Trophoblast cell (in vitro differentiated cells and primary cell): Measurements from ENCODE around the gene KCNQ4.
A peak's percentile ranks its signal among the peaks of the same experiment; 100 is the strongest.

Experiments used
- DNase-seq, 2 donors: peaks; one replicate each; pipeline ENCODE4 v3.0.0-alpha.2; 2016
- H2AFZ ChIP-seq: 2 replicates; pipeline ENCODE4 v1.6.1; 2013; ENCODE audit warnings: low read length, moderate library complexity, mild to moderate bottlenecking; ENCODE audit not compliant: insufficient read depth, poor library complexity
- H2AK5ac ChIP-seq: 2 replicates; pipeline ENCODE4 v1.6.1; 2013; ENCODE audit warnings: mild to moderate bottlenecking, low read length
- H2BK120ac ChIP-seq: 2 replicates; pipeline ENCODE4 v1.6.1; 2013; ENCODE audit warnings: low read length, mild to moderate bottlenecking, moderate library complexity; ENCODE audit not compliant: insufficient read depth, poor library complexity
- H2BK12ac ChIP-seq: 2 replicates; pipeline ENCODE4 v1.6.1; 2013; ENCODE audit warnings: mild to moderate bottlenecking, low read length, moderate library complexity
- H2BK5ac ChIP-seq: 2 replicates; pipeline ENCODE4 v1.6.1; 2013; ENCODE audit warnings: low read length, low read depth, moderate library complexity, mild to moderate bottlenecking; ENCODE audit not compliant: poor library complexity
- H3K14ac ChIP-seq: 2 replicates; pipeline ENCODE4 v1.6.1; 2013; ENCODE audit warnings: mild to moderate bottlenecking, low read length
- H3K18ac ChIP-seq: 2 replicates; pipeline ENCODE4 v1.6.1; 2013; ENCODE audit warnings: mild to moderate bottlenecking, low read length
- H3K23ac ChIP-seq: 2 replicates; pipeline ENCODE4 v1.6.1; 2013; ENCODE audit warnings: low read length
- H3K27ac ChIP-seq: 2 replicates; pipeline ENCODE4 v1.5.1; 2013; ENCODE audit warnings: low read depth, mild to moderate bottlenecking, inconsistent platforms, low read length, moderate library complexity
- H3K27me3 ChIP-seq: 2 replicates; pipeline ENCODE4 v1.6.1; 2013; ENCODE audit warnings: inconsistent platforms, mild to moderate bottlenecking, low read length, moderate library complexity; ENCODE audit not compliant: insufficient read depth
- H3K36me3 ChIP-seq, 2 experiments: 1 replicate in 1 of 2; 2 replicates in 1 of 2; pipeline ENCODE4 v1.6.1; 2013; ENCODE audit warnings: low read length in 2 of 2, mild to moderate bottlenecking in 2 of 2, moderate library complexity in 1 of 2; ENCODE audit not compliant: insufficient read depth in 2 of 2, control insufficient read depth in 1 of 2
- H3K4ac ChIP-seq: 2 replicates; pipeline ENCODE4 v1.6.1; 2013; ENCODE audit warnings: low read depth, mild to moderate bottlenecking, low read length, moderate library complexity
- H3K4me1 ChIP-seq, 2 experiments: 1 replicate in 1 of 2; 2 replicates in 1 of 2; pipeline ENCODE4 v1.6.1; 2013; ENCODE audit warnings: low read length in 2 of 2, mild to moderate bottlenecking in 2 of 2, moderate library complexity in 1 of 2; ENCODE audit not compliant: insufficient read depth in 2 of 2, control insufficient read depth in 1 of 2
- H3K4me2 ChIP-seq: 2 replicates; pipeline ENCODE4 v1.6.1; 2013; ENCODE audit warnings: inconsistent platforms, mild to moderate bottlenecking, low read length, moderate library complexity
- H3K4me3 ChIP-seq: 2 replicates; pipeline ENCODE4 v1.5.1; 2013; ENCODE audit warnings: mild to moderate bottlenecking, low read depth, low read length, inconsistent platforms
- H3K79me1 ChIP-seq: one replicate; pipeline ENCODE4 v1.6.1; 2013; ENCODE audit warnings: low read length
- H3K79me2 ChIP-seq: 2 replicates; pipeline ENCODE4 v1.6.1; 2013; ENCODE audit warnings: low read length, mild to moderate bottlenecking; ENCODE audit not compliant: control insufficient read depth, insufficient read depth, poor library complexity
- H3K9ac ChIP-seq: 2 replicates; pipeline ENCODE4 v1.6.1; 2013; ENCODE audit warnings: mild to moderate bottlenecking, low read length
- H3K9me3 ChIP-seq: 2 replicates; pipeline ENCODE4 v1.6.1; 2013; ENCODE audit warnings: low read depth, mild to moderate bottlenecking, control low read depth, inconsistent platforms, low read length; ENCODE audit not compliant: insufficient read depth
- H4K12ac ChIP-seq: 2 replicates; pipeline ENCODE4 v1.6.1; 2013; ENCODE audit warnings: low read depth, mild to moderate bottlenecking, low read length, moderate library complexity
- H4K8ac ChIP-seq: 2 replicates; pipeline ENCODE4 v1.6.1; 2013; ENCODE audit warnings: low read depth, mild to moderate bottlenecking, low read length, moderate library complexity
- H4K91ac ChIP-seq: one replicate; pipeline ENCODE4 v1.6.1; 2013; ENCODE audit warnings: low read depth, mild to moderate bottlenecking, low read length, moderate library complexity
- whole genome bisulfite sequencing: extraction: QIAGEN DNeasy Blood & Tissue Kit; methylation state at CpG from one replicate; pipeline ENCODE4 v1.1.7; 2013; ENCODE audit warnings: missing lambda C conversion rate; ENCODE audit not compliant: insufficient read length, insufficient coverage; ENCODE audit errors: extremely low coverage; 5-methylcytosine and 5-hydroxymethylcytosine counted together

Gene KCNQ4

GRCh38 chr1:40772146-40772955 is 11.2 kb upstream of the KCNQ4 start:
- Histone ChIP-seq H3K4me3 (no peak overlapping the region), H3K79me1 (no peaks in the 10 kb centered on the region), H3K36me3 (peaks cover 31 to 42% of the 10 kb centered on the region in 2 experiments), H4K91ac (no peak overlapping the region), H3K79me2 (no peaks in the 10 kb centered on the region), H3K14ac (no peak overlapping the region), H3K9ac (no peak overlapping the region), H3K27me3 (no peaks in the 10 kb centered on the region), H3K4ac (no peak overlapping the region), H3K4me1 (no peaks in the 10 kb centered on the region), H3K23ac (no peak overlapping the region), H3K9me3 (peaks cover 4% of the 10 kb centered on the region), H4K12ac (no peak overlapping the region), H2BK12ac (no peak overlapping the region), H2BK120ac (no peak overlapping the region), H3K18ac (no peak overlapping the region), H2AFZ (no peak overlapping the region), H3K27ac (no peak overlapping the region), H4K8ac (no peak overlapping the region), H2BK5ac (no peak overlapping the region), H2AK5ac (no peak overlapping the region), H3K4me2 (no peak overlapping the region)
- no CpG with 5 or more reads among the region's 2 CpGs for WGBS
- DNase-seq = no peak

DNA sequence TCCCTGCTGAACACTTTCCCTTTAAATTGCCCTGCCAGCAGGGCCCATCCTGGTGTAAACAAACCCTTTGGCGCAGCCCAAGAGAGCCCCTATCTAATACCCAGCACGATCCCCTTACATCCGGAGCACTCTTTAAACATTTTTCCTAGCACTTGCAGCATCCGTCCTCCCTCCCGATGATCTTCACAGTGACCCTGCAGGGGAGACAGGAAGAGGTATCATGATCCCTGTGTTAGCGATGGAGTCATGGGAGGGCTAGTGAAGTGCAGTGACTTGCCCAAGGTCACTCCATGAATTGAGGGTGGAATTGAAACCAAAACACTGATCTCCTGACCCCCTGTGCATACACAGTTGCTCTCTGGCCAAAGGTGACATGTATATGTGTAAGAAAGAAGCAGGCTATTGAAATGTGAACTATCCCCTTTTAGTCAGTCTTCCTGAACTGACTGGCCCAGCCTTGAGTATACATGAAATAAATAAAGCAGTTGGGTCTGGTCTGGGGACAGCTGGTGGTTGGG is 9.8 kb upstream of the KCNQ4 start:
- Histone ChIP-seq H3K27ac (no peak overlapping the region), H3K14ac (no peak overlapping the region), H4K12ac (no peak overlapping the region), H3K36me3 (peaks cover 23 to 33% of the 10 kb centered on the region in 2 experiments), H3K18ac (no peak overlapping the region), H3K79me2 (no peaks in the 10 kb centered on the region), H4K91ac (no peak overlapping the region), H2BK12ac (no peak overlapping the region), H3K4me1 (no peaks in the 10 kb centered on the region), H3K27me3 (no peaks in the 10 kb centered on the region), H2BK5ac (no peak overlapping the region), H3K4ac (no peak overlapping the region), H3K9ac (no peak overlapping the region), H2AFZ (no peak overlapping the region), H3K79me1 (no peaks in the 10 kb centered on the region), H4K8ac (no peak overlapping the region), H2BK120ac (no peak overlapping the region), H3K9me3 (peaks cover 4% of the 10 kb centered on the region), H3K23ac (no peak overlapping the region), H2AK5ac (no peak overlapping the region), H3K4me2 (no peak overlapping the region), H3K4me3 (no peak overlapping the region)
- WGBS = no CpG with 5 or more reads among the region's 6 CpGs
- no peak for DNase-seq

DNA sequence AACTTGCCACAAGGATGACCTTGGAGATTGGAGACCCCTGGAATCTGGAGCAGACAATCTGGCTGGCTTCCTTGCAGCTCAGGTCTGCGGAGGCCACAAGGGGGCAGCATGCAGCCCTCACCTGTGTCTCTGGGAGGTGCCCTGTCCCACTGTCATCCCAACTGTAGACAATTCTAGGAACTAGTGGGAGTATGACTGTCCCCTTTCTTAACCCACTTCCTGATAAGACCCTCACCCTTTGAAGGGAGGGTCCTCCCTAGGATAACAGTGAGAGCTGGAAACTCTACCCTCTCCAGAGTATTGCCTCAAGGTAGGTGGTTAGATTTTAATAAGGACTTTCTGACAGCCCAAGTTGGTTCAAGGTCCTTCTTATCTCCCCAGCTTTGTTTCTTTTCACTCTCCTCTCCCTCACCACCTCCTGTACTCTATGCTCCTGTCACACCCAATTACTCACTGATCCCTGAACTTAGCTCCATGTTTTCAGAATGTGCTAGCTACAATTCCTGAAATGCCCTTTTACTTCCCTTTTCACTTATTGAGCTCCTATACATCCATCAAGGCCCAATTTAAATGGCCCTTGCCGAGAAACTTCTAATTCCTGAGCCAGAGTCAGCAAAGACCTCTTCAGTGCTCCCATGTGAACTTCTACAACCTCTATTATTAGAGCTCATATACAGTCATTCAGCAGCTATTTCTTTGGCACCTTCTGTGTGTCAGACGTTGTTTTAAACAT is 9.2 kb upstream of the KCNQ4 start:
- Histone ChIP-seq H3K14ac (no peak overlapping the region), H4K91ac (no peak overlapping the region), H3K4me3 (no peak overlapping the region), H4K12ac (no peak overlapping the region), H3K27ac (no peak overlapping the region), H2AK5ac (no peak overlapping the region), H2BK120ac (no peak overlapping the region), H3K4me2 (no peak overlapping the region), H3K79me1 (no peaks in the 10 kb centered on the region), H4K8ac (no peak overlapping the region), H3K79me2 (no peaks in the 10 kb centered on the region), H3K18ac (no peak overlapping the region), H2BK12ac (no peak overlapping the region), H2AFZ (no peak overlapping the region), H3K23ac (no peak overlapping the region), H3K27me3 (no peaks in the 10 kb centered on the region), H3K4me1 (no peaks in the 10 kb centered on the region), H3K9ac (no peak overlapping the region), H3K36me3 (peaks cover 21 to 27% of the 10 kb centered on the region in 2 experiments), H2BK5ac (no peak overlapping the region), H3K4ac (no peak overlapping the region), H3K9me3 (peaks cover 4% of the 10 kb centered on the region)
- DNase-seq = peak; percentile 50 to 66
- WGBS = no CpG with 5 or more reads among the region's 3 CpGs

DNA sequence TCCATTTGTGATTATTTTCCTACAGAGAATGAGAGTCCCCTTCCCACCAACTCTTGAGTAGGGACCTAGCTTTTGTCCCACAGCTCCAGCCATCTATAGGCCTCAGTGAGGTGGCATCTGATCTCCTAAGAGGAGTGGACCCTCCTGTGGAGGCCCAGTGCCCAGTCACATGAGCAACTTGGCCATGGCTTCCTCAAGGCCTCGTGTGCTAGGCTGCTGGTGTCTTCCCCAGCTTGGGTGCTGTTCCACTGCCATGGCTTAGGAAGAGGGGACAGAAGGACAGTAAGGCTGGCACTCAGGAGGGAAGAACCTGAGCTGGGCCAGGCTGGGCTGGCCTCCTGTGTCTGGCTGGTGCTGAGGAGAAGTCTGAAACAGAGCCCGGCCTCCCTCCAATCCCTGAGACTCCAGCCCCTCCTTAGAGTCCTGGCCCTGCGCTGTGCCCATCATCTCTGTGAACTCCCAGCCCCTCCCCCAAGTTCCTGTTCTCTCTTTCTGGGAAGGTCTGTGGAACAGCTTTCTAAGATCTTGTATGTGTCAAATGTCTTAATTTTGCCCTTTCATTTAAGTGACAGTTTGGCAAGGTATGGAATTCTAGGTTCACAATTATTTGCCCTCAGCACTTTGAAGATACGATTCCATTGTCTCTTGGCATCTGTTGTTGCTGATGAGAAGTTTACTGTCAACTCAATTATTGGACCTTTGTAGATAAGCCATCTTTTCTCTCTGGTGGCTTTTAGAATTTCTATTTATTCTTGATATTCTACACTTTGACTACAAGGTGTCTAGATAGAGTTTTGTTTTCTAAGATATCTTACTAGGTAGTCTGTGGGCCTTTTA is 7.1 kb upstream of the KCNQ4 start:
- H3K4me1 ChIP-seq = no peaks in the 10 kb centered on the region
- H3K23ac ChIP-seq = no peak overlapping the region
- H3K27ac ChIP-seq = no peak overlapping the region
- no peak overlapping the region for H3K9ac ChIP-seq
- no peak overlapping the region for H4K91ac ChIP-seq
- no peaks in the 10 kb centered on the region for H3K79me1 ChIP-seq
- no peak overlapping the region for H2AFZ ChIP-seq
- H2BK12ac ChIP-seq = no peak overlapping the region
- H3K79me2 ChIP-seq = no peaks in the 10 kb centered on the region
- peaks cover 4% of the 10 kb centered on the region for H3K9me3 ChIP-seq
- H2BK5ac ChIP-seq = no peak overlapping the region
- no peak overlapping the region for H3K14ac ChIP-seq
- H3K18ac ChIP-seq = no peak overlapping the region
- H3K36me3 ChIP-seq = peaks cover 9 to 11% of the 10 kb centered on the region in 2 experiments
- no peak overlapping the region for H3K4me2 ChIP-seq
- H2BK120ac ChIP-seq = no peak overlapping the region
- no CpG with 5 or more reads among the region's 4 CpGs for WGBS
- DNase-seq = no peak
- H4K12ac ChIP-seq = no peak overlapping the region
- no peak overlapping the region for H2AK5ac ChIP-seq
- no peaks in the 10 kb centered on the region for H3K27me3 ChIP-seq
- H3K4ac ChIP-seq = no peak overlapping the region
- no peak overlapping the region for H3K4me3 ChIP-seq
- no peak overlapping the region for H4K8ac ChIP-seq
